ENCODE results near the gene VAV1. TPM values are rescaled to one million over a fixed set of nuclear protein-coding genes. Genes with fewer than 3 reads are reported as not detected.

The VAV1 gene
- total and polyA plus RNA-seq, 2 of the 13 experiments (the other 11 are each of a cell fraction or from before 2014, with no cell fraction given), result not detected

DNA sequence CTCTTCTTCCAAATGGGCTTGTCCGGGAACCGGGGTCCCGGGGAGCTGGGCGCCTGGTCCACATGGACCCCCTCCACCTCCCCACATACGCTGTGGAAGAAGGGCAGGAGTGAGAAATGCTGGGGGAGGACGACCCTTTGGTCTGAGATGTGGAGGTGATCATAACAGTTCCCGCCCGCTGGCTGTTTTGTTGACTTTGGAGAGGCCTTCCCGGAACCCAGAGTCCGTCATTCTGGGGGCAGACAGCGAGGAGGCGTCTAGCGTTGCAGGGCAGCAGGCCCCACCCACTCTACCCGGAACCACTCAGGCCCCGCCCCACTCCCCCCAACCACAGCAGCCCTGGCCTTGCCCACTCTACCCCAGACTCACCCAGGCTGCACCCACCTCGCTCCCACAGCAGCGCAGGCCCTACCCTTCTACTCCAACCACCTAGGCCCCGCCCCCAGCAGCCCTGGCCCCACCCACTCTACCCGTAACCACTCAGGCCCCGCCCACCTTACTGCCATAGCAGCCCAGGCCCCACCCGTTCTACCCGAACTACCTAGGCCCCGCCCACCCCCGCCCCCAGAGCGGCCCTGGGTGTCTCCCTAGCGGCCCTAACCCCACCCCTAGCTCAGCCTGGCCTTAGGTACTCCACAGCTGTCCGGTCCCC is 42.2 kb upstream of the VAV1 start (continued):
- TF ChIP-seq, protein P1, sequence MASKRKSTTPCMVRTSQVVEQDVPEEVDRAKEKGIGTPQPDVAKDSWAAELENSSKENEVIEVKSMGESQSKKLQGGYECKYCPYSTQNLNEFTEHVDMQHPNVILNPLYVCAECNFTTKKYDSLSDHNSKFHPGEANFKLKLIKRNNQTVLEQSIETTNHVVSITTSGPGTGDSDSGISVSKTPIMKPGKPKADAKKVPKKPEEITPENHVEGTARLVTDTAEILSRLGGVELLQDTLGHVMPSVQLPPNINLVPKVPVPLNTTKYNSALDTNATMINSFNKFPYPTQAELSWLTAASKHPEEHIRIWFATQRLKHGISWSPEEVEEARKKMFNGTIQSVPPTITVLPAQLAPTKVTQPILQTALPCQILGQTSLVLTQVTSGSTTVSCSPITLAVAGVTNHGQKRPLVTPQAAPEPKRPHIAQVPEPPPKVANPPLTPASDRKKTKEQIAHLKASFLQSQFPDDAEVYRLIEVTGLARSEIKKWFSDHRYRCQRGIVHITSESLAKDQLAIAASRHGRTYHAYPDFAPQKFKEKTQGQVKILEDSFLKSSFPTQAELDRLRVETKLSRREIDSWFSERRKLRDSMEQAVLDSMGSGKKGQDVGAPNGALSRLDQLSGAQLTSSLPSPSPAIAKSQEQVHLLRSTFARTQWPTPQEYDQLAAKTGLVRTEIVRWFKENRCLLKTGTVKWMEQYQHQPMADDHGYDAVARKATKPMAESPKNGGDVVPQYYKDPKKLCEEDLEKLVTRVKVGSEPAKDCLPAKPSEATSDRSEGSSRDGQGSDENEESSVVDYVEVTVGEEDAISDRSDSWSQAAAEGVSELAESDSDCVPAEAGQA (IDR thresholded peaks at IDR 0.05; ENCODE audit: low read depth), result no peak
- TF ChIP-seq, protein P1 (CRISPR knock-in tag; IDR thresholded peaks at IDR 0.05; ENCODE audit: borderline replicate concordance), result no peak
- TF ChIP-seq MLLT10 (CRISPR knock-in tag; IDR thresholded peaks at IDR 0.05) (no peak), ZNF644 (CRISPR knock-in tag; IDR thresholded peaks at IDR 0.05; ENCODE audit: low read depth) (0 out of 2 replicates have a peak, but pooled peaks have one; percentile 13), PAX8 (CRISPR knock-in tag; IDR thresholded peaks at IDR 0.05; ENCODE audit: borderline replicate concordance) (no peak), MEF2D (CRISPR knock-in tag; IDR thresholded peaks at IDR 0.05) (no peak; the same call in 1 of the 2 replicates), ZNF337 (CRISPR knock-in tag; IDR thresholded peaks at IDR 0.05; ENCODE audit: borderline replicate concordance, low read depth) (no peak), ZNF782 (CRISPR knock-in tag; IDR thresholded peaks at IDR 0.05; ENCODE audit: borderline replicate concordance) (0 out of 2 replicates have a peak, but pooled peaks have one; percentile 11), KLF11 (CRISPR knock-in tag; IDR thresholded peaks at IDR 0.05) (no peak), ZNF713 (CRISPR knock-in tag; IDR thresholded peaks at IDR 0.05) (no peak), ZSCAN31 (CRISPR knock-in tag; IDR thresholded peaks at IDR 0.05; ENCODE audit: low read depth) (no peak), TCF7L2 (IDR thresholded peaks at IDR 0.05; ENCODE audit: low read depth, low read length) (no peak)
- TF ChIP-seq, protein P2, sequence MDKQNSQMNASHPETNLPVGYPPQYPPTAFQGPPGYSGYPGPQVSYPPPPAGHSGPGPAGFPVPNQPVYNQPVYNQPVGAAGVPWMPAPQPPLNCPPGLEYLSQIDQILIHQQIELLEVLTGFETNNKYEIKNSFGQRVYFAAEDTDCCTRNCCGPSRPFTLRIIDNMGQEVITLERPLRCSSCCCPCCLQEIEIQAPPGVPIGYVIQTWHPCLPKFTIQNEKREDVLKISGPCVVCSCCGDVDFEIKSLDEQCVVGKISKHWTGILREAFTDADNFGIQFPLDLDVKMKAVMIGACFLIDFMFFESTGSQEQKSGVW (CRISPR knock-in tag; IDR thresholded peaks at IDR 0.05; ENCODE audit: borderline replicate concordance), result no peak
- TF ChIP-seq, protein P3, sequence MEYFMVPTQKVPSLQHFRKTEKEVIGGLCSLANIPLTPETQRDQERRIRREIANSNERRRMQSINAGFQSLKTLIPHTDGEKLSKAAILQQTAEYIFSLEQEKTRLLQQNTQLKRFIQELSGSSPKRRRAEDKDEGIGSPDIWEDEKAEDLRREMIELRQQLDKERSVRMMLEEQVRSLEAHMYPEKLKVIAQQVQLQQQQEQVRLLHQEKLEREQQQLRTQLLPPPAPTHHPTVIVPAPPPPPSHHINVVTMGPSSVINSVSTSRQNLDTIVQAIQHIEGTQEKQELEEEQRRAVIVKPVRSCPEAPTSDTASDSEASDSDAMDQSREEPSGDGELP (IDR thresholded peaks at IDR 0.05; ENCODE audit: borderline replicate concordance, low read depth), result peak; percentile 36; the same call in 1 of the 2 replicates
- TF ChIP-seq, protein P4, sequence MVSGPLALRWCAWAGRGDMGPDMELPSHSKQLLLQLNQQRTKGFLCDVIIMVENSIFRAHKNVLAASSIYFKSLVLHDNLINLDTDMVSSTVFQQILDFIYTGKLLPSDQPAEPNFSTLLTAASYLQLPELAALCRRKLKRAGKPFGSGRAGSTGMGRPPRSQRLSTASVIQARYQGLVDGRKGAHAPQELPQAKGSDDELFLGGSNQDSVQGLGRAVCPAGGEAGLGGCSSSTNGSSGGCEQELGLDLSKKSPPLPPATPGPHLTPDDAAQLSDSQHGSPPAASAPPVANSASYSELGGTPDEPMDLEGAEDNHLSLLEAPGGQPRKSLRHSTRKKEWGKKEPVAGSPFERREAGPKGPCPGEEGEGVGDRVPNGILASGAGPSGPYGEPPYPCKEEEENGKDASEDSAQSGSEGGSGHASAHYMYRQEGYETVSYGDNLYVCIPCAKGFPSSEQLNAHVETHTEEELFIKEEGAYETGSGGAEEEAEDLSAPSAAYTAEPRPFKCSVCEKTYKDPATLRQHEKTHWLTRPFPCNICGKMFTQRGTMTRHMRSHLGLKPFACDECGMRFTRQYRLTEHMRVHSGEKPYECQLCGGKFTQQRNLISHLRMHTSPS (CRISPR knock-in tag; IDR thresholded peaks at IDR 0.05; ENCODE audit: low read depth), result peak; percentile 82; the same call in 1 of the 2 replicates
- TF ChIP-seq, protein P5, sequence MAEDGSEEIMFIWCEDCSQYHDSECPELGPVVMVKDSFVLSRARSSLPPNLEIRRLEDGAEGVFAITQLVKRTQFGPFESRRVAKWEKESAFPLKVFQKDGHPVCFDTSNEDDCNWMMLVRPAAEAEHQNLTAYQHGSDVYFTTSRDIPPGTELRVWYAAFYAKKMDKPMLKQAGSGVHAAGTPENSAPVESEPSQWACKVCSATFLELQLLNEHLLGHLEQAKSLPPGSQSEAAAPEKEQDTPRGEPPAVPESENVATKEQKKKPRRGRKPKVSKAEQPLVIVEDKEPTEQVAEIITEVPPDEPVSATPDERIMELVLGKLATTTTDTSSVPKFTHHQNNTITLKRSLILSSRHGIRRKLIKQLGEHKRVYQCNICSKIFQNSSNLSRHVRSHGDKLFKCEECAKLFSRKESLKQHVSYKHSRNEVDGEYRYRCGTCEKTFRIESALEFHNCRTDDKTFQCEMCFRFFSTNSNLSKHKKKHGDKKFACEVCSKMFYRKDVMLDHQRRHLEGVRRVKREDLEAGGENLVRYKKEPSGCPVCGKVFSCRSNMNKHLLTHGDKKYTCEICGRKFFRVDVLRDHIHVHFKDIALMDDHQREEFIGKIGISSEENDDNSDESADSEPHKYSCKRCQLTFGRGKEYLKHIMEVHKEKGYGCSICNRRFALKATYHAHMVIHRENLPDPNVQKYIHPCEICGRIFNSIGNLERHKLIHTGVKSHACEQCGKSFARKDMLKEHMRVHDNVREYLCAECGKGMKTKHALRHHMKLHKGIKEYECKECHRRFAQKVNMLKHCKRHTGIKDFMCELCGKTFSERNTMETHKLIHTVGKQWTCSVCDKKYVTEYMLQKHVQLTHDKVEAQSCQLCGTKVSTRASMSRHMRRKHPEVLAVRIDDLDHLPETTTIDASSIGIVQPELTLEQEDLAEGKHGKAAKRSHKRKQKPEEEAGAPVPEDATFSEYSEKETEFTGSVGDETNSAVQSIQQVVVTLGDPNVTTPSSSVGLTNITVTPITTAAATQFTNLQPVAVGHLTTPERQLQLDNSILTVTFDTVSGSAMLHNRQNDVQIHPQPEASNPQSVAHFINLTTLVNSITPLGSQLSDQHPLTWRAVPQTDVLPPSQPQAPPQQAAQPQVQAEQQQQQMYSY (CRISPR knock-in tag; IDR thresholded peaks at IDR 0.05), result no peak
